Measurements from ENCODE around the gene ZBTB24. TPM values are rescaled to one million over a fixed set of nuclear protein-coding genes. Genes with fewer than 3 reads are reported as not detected.

The ZBTB24 gene
- total RNA-seq, 1 donor from 2014 or later, result 25.4 TPM

DNA sequence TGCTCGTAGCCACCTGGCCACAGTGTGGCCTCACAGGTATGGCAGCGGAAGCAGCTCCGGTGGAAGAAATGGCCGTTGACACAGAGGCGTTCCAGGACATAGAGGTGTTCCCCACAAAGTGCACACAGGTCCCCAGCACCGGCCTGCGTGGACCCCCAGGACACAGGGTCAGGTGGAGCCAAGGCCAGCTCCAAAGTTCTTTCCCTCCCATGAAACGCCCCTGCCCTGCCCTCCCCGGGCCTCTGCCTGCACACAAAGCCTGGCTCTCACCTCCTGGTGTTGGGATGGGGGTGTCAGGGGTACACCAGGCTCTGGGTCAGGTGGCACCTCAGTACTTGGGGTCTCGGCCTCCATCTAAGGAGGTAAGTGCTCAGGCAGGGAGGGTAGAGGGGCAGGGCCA lies 35.9 kb downstream of the ZBTB24 start:
- ChIA-PET CTCF (no interaction called here), POLR2A (interaction anchor here (1.9 kb wide), 1 partner anchor 9 kb away, joined by 11 read pairs; the partner anchor contains the start of gene MICAL1)
- DNase-seq (no peak), ATAC-seq (ENCODE audit: low read depth) (no peak)
- H3K36me3 Mint-ChIP-seq (ENCODE audit: low read depth), result peaks cover 73% of the 10 kb centered on the region
- H3K27me3 Mint-ChIP-seq, result no peaks in the 10 kb centered on the region
- no peaks in the 10 kb centered on the region for H3K9me3 Mint-ChIP-seq
- H3K27ac Mint-ChIP-seq, result no peak overlapping the region
- intact Hi-C loops (cut with micrococcal nuclease), result no loop called here
- no peak overlapping the region for H3K4me3 Mint-ChIP-seq
- TF ChIP-seq, protein P1, sequence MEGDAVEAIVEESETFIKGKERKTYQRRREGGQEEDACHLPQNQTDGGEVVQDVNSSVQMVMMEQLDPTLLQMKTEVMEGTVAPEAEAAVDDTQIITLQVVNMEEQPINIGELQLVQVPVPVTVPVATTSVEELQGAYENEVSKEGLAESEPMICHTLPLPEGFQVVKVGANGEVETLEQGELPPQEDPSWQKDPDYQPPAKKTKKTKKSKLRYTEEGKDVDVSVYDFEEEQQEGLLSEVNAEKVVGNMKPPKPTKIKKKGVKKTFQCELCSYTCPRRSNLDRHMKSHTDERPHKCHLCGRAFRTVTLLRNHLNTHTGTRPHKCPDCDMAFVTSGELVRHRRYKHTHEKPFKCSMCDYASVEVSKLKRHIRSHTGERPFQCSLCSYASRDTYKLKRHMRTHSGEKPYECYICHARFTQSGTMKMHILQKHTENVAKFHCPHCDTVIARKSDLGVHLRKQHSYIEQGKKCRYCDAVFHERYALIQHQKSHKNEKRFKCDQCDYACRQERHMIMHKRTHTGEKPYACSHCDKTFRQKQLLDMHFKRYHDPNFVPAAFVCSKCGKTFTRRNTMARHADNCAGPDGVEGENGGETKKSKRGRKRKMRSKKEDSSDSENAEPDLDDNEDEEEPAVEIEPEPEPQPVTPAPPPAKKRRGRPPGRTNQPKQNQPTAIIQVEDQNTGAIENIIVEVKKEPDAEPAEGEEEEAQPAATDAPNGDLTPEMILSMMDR (IDR thresholded peaks at IDR 0.05), result no peak
- peaks cover 63% of the 10 kb centered on the region for H3K4me1 Mint-ChIP-seq

- POLR2A ChIA-PET, result interaction anchor here (0.7 to 1.9 kb wide), 3 partner anchors 10 to 946 kb away, joined by 5 to 11 read pairs (median 8); partner anchors contain the start of genes MICAL1 and ZBTB24
- no peak for ATAC-seq (ENCODE audit: low read depth)
- Mint-ChIP-seq H3K4me1 (peaks cover 63% of the 10 kb centered on the region), H3K4me3 (no peak overlapping the region), H3K27ac (peak overlapping the region; percentile 79), H3K36me3 (ENCODE audit: low read depth) (peaks cover 70% of the 10 kb centered on the region), H3K27me3 (no peaks in the 10 kb centered on the region), H3K9me3 (no peaks in the 10 kb centered on the region)
- intact Hi-C loops (cut with micrococcal nuclease), result no loop called here
- TF ChIP-seq, protein P1 (IDR thresholded peaks at IDR 0.05), result no peak
- CTCF ChIA-PET, result no interaction called here
- no peak for DNase-seq
Measured at GRCh38 chr6:109446541-109446940, 36.5 kb downstream of the ZBTB24 start.

GRCh38 chr6:109446072-109446471 lies 36.9 kb downstream of the ZBTB24 start:
- TF ChIP-seq, protein P1 (IDR thresholded peaks at IDR 0.05), result no peak
- Mint-ChIP-seq H3K4me3 (no peak overlapping the region), H3K27me3 (no peaks in the 10 kb centered on the region), H3K27ac (peak overlapping the region; percentile 79), H3K9me3 (no peaks in the 10 kb centered on the region), H3K4me1 (peaks cover 67% of the 10 kb centered on the region), H3K36me3 (ENCODE audit: low read depth) (peaks cover 72% of the 10 kb centered on the region)
- CTCF ChIA-PET, result no interaction called here
- ATAC-seq (ENCODE audit: low read depth), result no peak
- intact Hi-C loops (cut with micrococcal nuclease), result no loop called here
- POLR2A ChIA-PET, result interaction anchor here (0.7 to 1.9 kb wide), 4 partner anchors 10 to 946 kb away, joined by 5 to 11 read pairs (median 7); partner anchors contain the start of genes CD164, MICAL1 and ZBTB24
- no peak for DNase-seq

DNA sequence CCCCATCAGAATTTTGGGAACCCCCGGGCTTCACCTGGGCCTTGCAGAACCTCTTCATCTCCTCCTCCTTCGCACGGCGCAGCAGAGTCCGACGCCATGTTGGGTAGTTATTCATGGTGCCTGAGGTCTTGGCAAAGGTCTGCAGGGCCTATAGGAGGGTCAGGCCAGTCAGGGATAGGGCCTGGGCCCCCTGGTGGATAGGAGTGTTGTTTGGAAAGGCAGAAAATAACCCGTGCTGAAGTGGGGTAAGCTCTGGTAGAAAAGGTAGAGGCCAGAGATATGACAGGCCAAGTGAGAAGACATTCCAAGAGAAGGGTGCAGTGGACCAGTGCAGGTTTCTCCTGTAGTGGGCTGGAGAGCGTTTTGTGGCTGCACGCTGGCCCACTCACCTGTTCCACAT lies 37.6 kb downstream of the ZBTB24 start:
- ChIA-PET POLR2A (interaction anchor here (1.7 to 6.7 kb wide), 3 partner anchors 10 to 62 kb away, joined by 5 to 154 read pairs (median 6); partner anchors contain the start of genes CD164, MICAL1 and ZBTB24), CTCF (no interaction called here)
- intact Hi-C loops (cut with micrococcal nuclease), result no loop called here
- H3K27me3 Mint-ChIP-seq, result no peaks in the 10 kb centered on the region
- peaks cover 68% of the 10 kb centered on the region for H3K36me3 Mint-ChIP-seq (ENCODE audit: low read depth)
- no peak for DNase-seq
- TF ChIP-seq, protein P1 (IDR thresholded peaks at IDR 0.05), result no peak
- ATAC-seq (ENCODE audit: low read depth), result no peak
- H3K27ac Mint-ChIP-seq, result no peak overlapping the region
- peaks cover 61% of the 10 kb centered on the region for H3K4me1 Mint-ChIP-seq
- H3K9me3 Mint-ChIP-seq, result no peaks in the 10 kb centered on the region
- H3K4me3 Mint-ChIP-seq, result no peak overlapping the region

DNA sequence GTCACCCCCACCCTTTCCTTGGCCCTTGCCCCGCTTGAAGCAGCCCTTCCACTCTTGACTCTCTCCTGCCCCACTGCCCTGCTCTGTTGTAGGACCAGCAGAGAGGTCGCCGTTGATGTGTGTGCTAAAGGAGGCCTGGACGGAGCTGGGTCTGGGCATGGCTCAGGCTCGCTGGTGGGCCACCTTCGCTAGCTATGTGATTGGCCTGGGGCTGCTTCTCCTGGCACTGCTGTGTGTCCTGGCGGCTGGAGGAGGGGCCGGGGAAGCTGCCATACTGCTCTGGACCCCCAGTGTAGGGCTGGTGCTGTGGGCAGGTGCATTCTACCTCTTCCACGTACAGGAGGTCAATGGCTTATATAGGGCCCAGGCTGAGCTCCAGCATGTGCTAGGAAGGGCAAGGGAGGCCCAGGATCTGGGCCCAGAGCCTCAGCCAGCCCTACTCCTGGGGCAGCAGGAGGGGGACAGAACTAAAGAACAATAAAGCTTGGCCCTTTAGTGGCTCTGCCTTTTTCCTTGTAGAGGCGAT lies 39.5 kb downstream of the ZBTB24 start:
- Mint-ChIP-seq H3K4me3 (no peak overlapping the region), H3K9me3 (no peaks in the 10 kb centered on the region), H3K4me1 (peaks cover 50% of the 10 kb centered on the region), H3K27me3 (no peaks in the 10 kb centered on the region), H3K36me3 (ENCODE audit: low read depth) (peaks cover 64% of the 10 kb centered on the region), H3K27ac (no peak overlapping the region)
- TF ChIP-seq, protein P1 (IDR thresholded peaks at IDR 0.05), result no peak
- DNase-seq (no peak), ATAC-seq (ENCODE audit: low read depth) (no peak)
- ChIA-PET CTCF (interaction anchor here (1.0 to 3.2 kb wide), 3 partner anchors 9 to 16 kb away, joined by 3 to 31 read pairs (median 5); no protein-coding TSS in a partner anchor), POLR2A (interaction anchor here (1.0 to 6.7 kb wide), 3 partner anchors 12 to 60 kb away, joined by 3 to 154 read pairs (median 78); partner anchors contain the start of genes CD164 and MICAL1)
- intact Hi-C loops (cut with micrococcal nuclease), result loop anchor here (2.0 kb wide), 1 partner anchor 255 kb away; no protein-coding TSS in a partner anchor

All from activated B cell treated with CpG ODN at 0.5 μM for 24 hours (primary cell).